ENCODE data around the gene C17orf75.

The C17orf75 gene

DNA sequence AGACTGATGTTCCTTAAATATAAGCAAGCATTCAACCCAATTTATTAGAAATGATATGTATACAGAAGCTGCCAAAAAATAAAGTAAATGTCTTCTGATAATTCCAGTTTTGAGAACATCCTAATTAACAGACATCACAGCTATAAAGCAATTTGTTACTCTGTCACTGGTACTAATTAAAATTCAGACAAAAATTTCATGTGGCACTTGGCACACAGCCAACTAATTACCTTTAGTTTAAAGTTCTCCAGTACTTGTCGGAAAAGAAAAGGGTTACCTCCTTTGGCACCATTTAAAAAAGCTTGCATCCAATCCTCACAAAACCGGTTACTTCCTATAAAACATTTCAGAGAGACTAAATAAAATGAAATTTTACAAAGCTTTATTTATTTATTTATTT is 8.8 kb downstream of the C17orf75 start:
- H4K20me1 ChIP-seq (ENCODE audit: insufficient read depth): no peaks in the 10 kb centered on the region
- TF ChIP-seq, protein P1, sequence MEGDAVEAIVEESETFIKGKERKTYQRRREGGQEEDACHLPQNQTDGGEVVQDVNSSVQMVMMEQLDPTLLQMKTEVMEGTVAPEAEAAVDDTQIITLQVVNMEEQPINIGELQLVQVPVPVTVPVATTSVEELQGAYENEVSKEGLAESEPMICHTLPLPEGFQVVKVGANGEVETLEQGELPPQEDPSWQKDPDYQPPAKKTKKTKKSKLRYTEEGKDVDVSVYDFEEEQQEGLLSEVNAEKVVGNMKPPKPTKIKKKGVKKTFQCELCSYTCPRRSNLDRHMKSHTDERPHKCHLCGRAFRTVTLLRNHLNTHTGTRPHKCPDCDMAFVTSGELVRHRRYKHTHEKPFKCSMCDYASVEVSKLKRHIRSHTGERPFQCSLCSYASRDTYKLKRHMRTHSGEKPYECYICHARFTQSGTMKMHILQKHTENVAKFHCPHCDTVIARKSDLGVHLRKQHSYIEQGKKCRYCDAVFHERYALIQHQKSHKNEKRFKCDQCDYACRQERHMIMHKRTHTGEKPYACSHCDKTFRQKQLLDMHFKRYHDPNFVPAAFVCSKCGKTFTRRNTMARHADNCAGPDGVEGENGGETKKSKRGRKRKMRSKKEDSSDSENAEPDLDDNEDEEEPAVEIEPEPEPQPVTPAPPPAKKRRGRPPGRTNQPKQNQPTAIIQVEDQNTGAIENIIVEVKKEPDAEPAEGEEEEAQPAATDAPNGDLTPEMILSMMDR (conservative IDR thresholded peaks at IDR 0.05; ENCODE audit: low read depth, low read length): no peak
- H3K79me2 ChIP-seq (ENCODE audit: insufficient read depth, low read depth): no peaks in the 10 kb centered on the region
- no peak overlapping the region for H3K4me3 ChIP-seq (IDR thresholded peaks at IDR 0.05; ENCODE audit: insufficient read depth, low read depth, low read length)
- H3K27me3 ChIP-seq (ENCODE audit: insufficient read depth, low read depth): no peaks in the 10 kb centered on the region
- no peak overlapping the region for H3K27ac ChIP-seq
- no peaks in the 10 kb centered on the region for H3K36me3 ChIP-seq (ENCODE audit: insufficient read depth)
- no peak overlapping the region for H2AFZ ChIP-seq (ENCODE audit: low read depth)
- H3K4me1 ChIP-seq (ENCODE audit: low read depth, poor library complexity, severe bottlenecking): no peaks in the 10 kb centered on the region
- no peak overlapping the region for H3K9ac ChIP-seq
- no peak overlapping the region for H3K4me2 ChIP-seq

- Histone ChIP-seq H3K79me2 (ENCODE audit: insufficient read depth, low read depth) (no peaks in the 10 kb centered on the region), H3K36me3 (ENCODE audit: insufficient read depth) (no peaks in the 10 kb centered on the region), H3K27ac (no peak overlapping the region), H3K4me2 (no peak overlapping the region), H3K4me3 (IDR thresholded peaks at IDR 0.05; ENCODE audit: insufficient read depth, low read depth, low read length) (no peak overlapping the region), H2AFZ (ENCODE audit: low read depth) (no peak overlapping the region), H3K4me1 (ENCODE audit: low read depth, poor library complexity, severe bottlenecking) (no peaks in the 10 kb centered on the region), H3K9ac (no peak overlapping the region), H4K20me1 (ENCODE audit: insufficient read depth) (no peaks in the 10 kb centered on the region), H3K27me3 (ENCODE audit: insufficient read depth, low read depth) (no peaks in the 10 kb centered on the region)
- TF ChIP-seq, protein P1 (conservative IDR thresholded peaks at IDR 0.05; ENCODE audit: low read depth, low read length): no peak
Observed at GRCh38 chr17:32331243-32332040, 10.5 kb downstream of the C17orf75 start.

DNA sequence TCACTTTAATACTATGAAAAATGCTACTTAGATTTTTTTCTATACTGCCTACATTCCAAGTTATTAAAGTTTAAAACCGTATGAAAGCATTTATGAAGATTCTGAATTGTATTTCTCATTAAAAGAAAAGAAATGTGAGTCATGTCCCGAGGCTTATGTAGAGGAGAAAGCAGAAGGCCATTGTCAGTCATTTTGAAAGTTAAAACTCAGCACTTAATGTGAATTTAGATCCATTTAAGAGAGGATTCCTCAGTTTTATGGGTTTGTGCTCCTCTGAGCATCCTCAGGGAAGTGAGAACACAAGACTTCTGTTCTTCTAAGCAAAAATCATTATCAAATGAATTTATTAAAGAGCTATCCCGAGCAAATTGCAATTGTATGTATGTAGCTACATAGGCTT is 11.8 kb downstream of the C17orf75 start:
- H2AFZ ChIP-seq (ENCODE audit: low read depth): no peak overlapping the region
- H3K4me1 ChIP-seq (ENCODE audit: low read depth, poor library complexity, severe bottlenecking): no peaks in the 10 kb centered on the region
- H3K79me2 ChIP-seq (ENCODE audit: insufficient read depth, low read depth): no peaks in the 10 kb centered on the region
- H3K4me2 ChIP-seq: no peak overlapping the region
- TF ChIP-seq, protein P1 (conservative IDR thresholded peaks at IDR 0.05; ENCODE audit: low read depth, low read length): no peak
- no peaks in the 10 kb centered on the region for H3K36me3 ChIP-seq (ENCODE audit: insufficient read depth)
- no peak overlapping the region for H3K27ac ChIP-seq
- H4K20me1 ChIP-seq (ENCODE audit: insufficient read depth): no peaks in the 10 kb centered on the region
- no peak overlapping the region for H3K9ac ChIP-seq
- no peaks in the 10 kb centered on the region for H3K27me3 ChIP-seq (ENCODE audit: insufficient read depth, low read depth)
- H3K4me3 ChIP-seq (IDR thresholded peaks at IDR 0.05; ENCODE audit: insufficient read depth, low read depth, low read length): no peak overlapping the region

DNA sequence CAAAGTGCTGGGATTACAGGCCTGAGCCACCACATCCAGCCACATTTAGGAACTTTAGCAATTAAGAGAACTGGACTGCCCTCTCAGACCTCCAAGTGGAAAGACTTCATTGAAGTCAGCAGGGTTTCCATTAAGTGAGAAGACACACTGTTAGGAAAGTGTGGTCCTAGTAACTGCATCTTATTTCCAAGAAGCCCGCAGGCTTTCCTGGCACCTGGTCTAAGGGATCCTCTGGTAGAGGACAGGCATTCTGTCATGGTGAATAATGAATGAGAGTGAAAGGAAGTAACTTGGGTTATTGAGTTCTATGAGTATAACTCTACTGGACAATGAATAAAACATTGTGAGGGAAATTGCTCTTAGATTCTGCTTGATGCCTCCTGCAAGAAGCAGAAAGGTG is 14.1 kb downstream of the C17orf75 start:
- H3K4me2 ChIP-seq: no peak overlapping the region
- no peak overlapping the region for H3K4me3 ChIP-seq (IDR thresholded peaks at IDR 0.05; ENCODE audit: insufficient read depth, low read depth, low read length)
- no peak overlapping the region for H3K9ac ChIP-seq
- H3K36me3 ChIP-seq (ENCODE audit: insufficient read depth): no peaks in the 10 kb centered on the region
- H4K20me1 ChIP-seq (ENCODE audit: insufficient read depth): no peaks in the 10 kb centered on the region
- H2AFZ ChIP-seq (ENCODE audit: low read depth): no peak overlapping the region
- H3K79me2 ChIP-seq (ENCODE audit: insufficient read depth, low read depth): no peaks in the 10 kb centered on the region
- TF ChIP-seq, protein P1 (conservative IDR thresholded peaks at IDR 0.05; ENCODE audit: low read depth, low read length): no peak
- peaks cover 17% of the 10 kb centered on the region for H3K4me1 ChIP-seq (ENCODE audit: low read depth, poor library complexity, severe bottlenecking)
- H3K27ac ChIP-seq: no peak overlapping the region
- no peaks in the 10 kb centered on the region for H3K27me3 ChIP-seq (ENCODE audit: insufficient read depth, low read depth)

Data from KMS-11 (cell line).